Pons (tissue), 1 donor: ENCODE measurements around the gene CHAF1B.

ENCODE experiments used
- DNase-seq: peaks from one replicate; pipeline ENCODE4 v3.0.0-alpha.2; 2016; ENCODE audit warnings: low spot score

Gene CHAF1B

GRCh38 chr21:36463991-36464390 lies 78.8 kb downstream of the CHAF1B start:
- DNase-seq: no peak

DNA sequence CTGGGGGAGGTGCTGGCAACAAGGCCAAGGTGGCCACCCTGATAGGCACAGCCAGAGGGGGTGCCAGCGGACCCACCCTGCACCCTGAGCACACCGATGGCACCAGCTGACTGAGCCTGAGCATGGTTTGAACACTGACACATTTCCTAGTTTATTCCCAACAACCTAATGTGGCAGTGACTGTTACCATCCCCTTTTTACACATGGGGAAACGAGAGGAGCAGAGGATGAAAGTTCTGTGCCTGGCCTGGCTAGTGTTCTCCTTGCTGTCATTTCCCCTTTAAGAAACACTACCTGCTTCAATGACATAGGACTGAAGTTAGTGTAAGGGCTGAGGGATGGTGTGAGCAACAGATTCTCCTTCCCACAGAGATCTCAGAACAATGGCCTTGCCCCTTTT lies 79.4 kb downstream of the CHAF1B start:
- DNase-seq: no peak

GRCh38 chr21:36465478-36465877 lies 80.3 kb downstream of the CHAF1B start:
- DNase-seq: no peak

- DNase-seq: no peak
These were observed 80.9 kb downstream of the CHAF1B start for GRCh38 chr21:36466061-36466511.
